GM21528 (cell line): ENCODE data around the gene TYK2.
"Not testable (repeated sequence)": the region's sequence is repeated elsewhere in the genome, so short reads cannot be mapped to it uniquely, and the experiment has no call there.

ENCODE experiments used
- ATAC-seq: cut with Tn5 transposase; IDR thresholded peaks from one replicate; pipeline ENCODE4 v1.9.1; 2021; ENCODE audit warnings: mild to moderate bottlenecking, moderate library complexity; ENCODE audit not compliant: unreplicated experiment, low FRiP score

Gene TYK2

GRCh38 chr19:10380313-10381102 lies at the start of gene TYK2:
Gene TYK2, minus strand, starts transcription at chr19:10380572. Its CDS starts 2,166 bp downstream, at chr19:10378406.
- ATAC-seq: peak; percentile 89

GRCh38 chr19:10428996-10429381 lies 48.6 kb upstream of the TYK2 start:
- ATAC-seq: no peak

GRCh38 chr19:10427169-10427568 lies 46.8 kb upstream of the TYK2 start:
- ATAC-seq: no peak

GRCh38 chr19:10424011-10424637 lies 43.8 kb upstream of the TYK2 start:
- no peak for ATAC-seq

DNA sequence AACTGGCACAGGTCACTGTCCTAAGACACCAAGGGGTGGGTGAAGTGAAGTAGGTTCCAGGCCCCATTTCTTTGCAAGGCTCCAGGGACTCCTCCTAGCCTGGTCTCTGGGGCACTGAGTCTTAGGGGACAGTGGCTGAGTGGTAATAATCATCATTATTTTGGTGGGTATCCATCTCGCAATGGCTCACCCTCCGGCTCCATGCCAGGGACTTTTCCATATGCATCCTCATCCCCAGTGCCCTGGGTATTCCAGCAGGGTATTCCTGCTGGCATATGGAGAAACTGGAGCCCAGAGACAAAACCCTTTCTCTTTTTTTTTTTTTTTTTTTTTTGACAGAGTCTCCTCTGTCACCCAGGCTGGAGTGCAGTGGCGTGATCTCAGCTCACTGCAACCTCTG lies 42.5 kb upstream of the TYK2 start:
- ATAC-seq: no peak

- ATAC-seq: no peak
Observed at GRCh38 chr19:10422046-10422461, 41.7 kb upstream of the TYK2 start.

GRCh38 chr19:10421240-10422045 lies 41.1 kb upstream of the TYK2 start:
- ATAC-seq: no peak

GRCh38 chr19:10420444-10421239 lies 40.3 kb upstream of the TYK2 start, which contains the start of gene PDE4A:
Gene PDE4A, plus strand, starts transcription at chr19:10420538. Its CDS starts 227 bp downstream, at chr19:10420765.
- ATAC-seq: no peak

GRCh38 chr19:10419646-10420443 lies 39.5 kb upstream of the TYK2 start:
- ATAC-seq: no peak

DNA sequence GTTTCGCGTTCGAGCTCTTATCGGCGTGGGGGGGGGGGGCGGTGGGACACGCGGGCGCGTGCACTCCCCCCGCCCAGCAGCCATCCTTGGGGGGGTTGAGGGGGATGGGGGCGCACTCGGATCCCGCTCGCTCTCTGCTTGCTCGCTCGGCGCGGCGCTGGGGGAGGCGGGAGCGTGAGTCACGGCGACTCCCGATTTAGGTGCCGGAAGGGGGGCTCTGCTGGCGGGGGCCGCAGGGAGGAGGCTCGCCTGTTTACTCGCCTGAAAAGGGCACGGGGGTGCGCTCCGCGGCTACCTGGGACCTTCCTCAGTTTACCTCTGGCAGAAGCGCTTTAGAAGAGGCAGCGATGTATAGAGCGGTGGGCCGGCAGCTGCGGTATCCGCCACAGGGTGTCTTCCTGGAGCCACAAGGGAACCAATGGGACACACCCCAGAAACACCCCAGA lies 38.9 kb upstream of the TYK2 start:
- ATAC-seq: no peak

GRCh38 chr19:10418485-10419199 lies 38.3 kb upstream of the TYK2 start:
- no peak for ATAC-seq

DNA sequence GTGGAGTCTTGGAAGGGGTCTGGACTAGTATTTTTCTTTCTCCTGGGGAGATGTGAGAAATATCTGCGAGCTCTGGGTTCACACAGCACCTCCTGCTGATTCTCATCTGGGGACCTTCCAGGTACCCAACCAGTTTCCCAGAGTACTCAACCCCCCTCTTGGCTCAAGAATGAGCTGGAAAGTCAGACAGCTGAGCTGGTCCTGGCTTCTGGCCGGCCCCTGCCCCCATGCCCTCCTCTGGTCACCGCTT lies 37.8 kb upstream of the TYK2 start:
- no peak for ATAC-seq

GRCh38 chr19:10417541-10418234 lies 37.3 kb upstream of the TYK2 start:
- ATAC-seq: no peak

DNA sequence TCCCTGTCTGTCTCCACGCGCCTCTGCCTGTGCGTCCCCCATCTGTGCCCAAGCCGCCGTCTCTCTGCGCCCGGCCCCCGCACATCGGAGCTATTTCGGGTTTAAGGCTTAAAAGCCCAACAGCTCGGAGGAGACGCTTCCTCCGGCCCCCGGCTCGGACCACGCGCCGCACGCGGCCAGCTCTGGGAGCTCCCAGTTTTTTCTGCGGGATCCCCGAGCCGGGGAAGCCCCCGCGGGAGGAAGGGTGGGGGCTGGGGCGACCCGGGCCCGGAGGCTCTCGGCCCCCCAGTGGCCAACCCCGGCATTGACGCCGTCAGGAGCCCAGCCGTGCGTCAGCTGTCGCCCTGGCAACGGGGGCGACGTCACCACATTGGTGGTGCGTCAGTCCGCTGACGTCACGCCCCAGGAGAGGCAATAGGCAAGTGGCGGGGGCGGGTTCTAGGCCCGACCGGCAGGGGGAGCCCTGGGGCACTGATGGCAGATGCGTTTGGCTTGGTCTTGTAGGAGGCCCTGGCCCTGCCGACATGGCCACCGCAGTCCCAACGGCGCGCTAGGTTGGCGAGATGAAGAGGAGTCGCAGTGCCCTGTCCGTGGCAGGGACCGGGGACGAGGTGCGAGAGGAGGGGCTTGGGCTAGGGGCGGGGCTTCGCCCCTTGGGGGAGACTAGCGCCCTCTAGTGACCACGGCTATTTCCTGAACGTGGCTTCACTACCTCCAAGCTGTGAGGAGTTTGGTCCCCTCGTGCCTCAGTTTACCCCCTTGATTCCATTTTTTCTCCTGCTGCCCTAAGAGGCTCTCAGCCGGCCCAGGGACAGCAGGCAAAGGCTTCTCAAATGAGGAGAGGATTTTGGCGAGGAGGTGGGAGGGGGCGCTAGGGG lies 36.2 kb upstream of the TYK2 start:
- peak; percentile 53 for ATAC-seq

DNA sequence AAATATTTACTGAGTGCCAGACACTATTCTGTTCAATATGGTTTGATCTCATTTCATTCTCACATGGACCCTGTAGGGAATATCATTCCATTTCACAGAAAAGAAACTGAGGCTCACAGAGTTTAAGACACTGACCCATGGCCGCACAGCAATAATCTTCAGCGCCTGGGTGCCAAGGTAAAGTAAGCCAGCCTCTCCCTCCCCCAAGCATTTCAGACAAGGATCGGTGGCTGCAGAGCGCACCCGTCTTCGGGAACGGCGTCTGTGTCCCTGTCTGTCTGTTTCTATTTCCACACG lies 35.7 kb upstream of the TYK2 start:
- ATAC-seq: no peak

DNA sequence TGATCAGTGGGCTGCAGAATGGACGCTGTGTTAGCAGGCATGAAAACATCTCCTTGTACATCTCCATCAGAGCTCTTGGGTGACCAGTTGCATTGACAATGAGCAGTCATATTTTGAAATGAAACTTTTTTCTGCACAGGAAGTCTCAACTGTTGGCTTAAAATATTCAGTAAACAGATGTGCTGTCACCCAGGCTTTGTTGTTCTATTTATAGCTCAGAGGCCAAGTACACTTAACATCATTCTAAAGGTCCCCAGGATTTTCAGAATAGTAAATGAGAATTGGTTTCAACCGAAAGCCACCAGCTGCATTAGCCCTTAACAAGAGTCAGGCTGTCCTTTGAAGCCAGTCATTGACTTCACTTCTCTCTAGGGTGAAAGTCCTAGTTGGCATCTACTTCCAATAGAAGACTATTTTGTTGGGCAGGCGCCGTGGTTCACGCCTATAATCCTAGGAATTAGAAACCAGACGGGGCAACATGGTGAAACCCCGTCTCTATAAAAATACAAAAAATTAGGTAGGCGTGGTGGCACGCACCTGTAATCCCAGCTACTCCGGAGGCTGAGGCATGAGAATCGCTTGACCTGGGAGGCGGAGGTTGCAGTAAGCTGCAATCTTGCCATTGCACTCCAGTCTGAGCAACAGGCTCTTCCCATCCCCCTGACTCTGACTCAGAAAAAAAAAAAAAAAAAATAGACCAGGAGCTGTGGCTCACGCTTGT lies 32.0 kb upstream of the TYK2 start:
- ATAC-seq: peak; percentile 50

DNA sequence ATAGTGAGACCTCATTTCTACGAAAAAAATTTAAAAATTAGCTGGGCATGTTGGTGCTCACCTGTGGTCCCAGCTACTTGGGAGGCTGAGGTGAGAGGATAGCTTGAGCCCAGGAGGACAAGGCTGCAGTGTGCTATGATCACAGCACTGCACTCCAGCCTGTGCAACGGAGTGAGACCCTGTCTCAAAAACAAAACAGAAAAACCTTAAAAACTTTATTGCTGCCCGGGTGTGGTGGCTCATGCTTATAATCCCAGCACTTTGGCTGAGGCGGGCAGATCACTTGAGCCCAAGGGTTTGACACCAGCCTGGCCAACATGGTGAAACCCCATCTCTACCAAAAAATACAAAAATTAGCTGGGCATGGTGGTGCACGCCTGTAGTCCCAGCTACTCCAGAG lies 30.9 kb upstream of the TYK2 start:
- not testable (repeated sequence) for ATAC-seq
